Ramos (cell line): ENCODE data around the gene PLS3.
"Not testable (repeated sequence)": the region's sequence is repeated elsewhere in the genome, so short reads cannot be mapped to it uniquely, and the experiment has no call there.

ENCODE experiments used
- in situ Hi-C: fragments of 300-500 bp; cut with MboI; formaldehyde crosslinking; loops from one replicate; pipeline ENCODE4 v1.14.3; 2022; ENCODE audit warnings: low sequenced_read_pairs; ENCODE audit not compliant: unreplicated experiment

PLS3 gene

GRCh38 chrX:115602729-115603389, 41.9 kb downstream of the PLS3 start:
- in situ Hi-C loops: no loop called here

DNA sequence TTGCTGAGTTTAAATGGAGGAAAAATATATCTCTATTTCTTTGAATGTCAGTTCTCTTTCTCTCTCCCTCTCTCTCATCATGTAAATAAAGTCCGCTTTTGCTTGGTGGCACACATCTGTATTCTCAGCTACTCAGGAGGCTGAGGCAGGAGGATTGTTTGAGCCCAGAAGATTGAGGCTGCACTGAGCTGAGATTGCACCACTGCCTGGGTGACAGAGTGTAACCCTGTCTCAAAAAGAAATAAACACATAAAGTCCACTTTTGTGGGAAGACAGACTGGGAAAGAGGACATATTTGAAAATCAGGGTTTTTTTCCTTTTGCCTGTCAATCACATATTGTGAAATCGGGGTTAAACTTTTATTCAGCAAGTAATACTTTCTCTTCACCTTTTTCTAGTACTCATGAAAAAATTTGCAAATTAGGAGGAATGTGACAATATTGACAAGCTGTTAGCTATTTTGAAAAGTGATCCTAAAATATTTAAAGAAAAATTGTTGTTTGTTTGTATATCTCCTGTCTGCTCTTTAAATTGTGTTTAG, 42.6 kb downstream of the PLS3 start:
- in situ Hi-C loops: no loop called here

DNA sequence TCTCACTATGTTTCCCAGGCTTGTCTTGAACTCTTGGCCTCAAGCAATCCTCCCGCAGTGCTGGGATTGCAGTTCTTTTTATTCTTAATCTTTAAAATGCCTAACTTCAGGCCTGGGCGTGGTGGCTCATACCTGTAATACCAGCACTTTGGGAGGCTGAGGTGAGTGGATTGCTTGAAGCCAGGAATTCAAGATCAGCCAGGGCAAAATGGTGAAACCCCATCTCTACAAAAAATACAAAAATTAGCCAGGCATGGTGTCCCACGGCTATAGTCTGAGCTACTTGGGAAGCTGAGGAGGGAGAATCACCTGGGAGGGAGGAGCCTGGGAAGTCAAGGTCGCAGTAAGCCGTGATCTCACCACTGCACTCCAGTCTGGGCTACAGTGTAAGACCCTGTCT, 45.9 kb downstream of the PLS3 start:
- in situ Hi-C loops: no loop called here

- in situ Hi-C loops: no loop called here
These were observed 48.6 kb downstream of the PLS3 start for GRCh38 chrX:115609621-115610020.

GRCh38 chrX:115616943-115617563, 56.1 kb downstream of the PLS3 start:
- in situ Hi-C loops: no loop called here

DNA sequence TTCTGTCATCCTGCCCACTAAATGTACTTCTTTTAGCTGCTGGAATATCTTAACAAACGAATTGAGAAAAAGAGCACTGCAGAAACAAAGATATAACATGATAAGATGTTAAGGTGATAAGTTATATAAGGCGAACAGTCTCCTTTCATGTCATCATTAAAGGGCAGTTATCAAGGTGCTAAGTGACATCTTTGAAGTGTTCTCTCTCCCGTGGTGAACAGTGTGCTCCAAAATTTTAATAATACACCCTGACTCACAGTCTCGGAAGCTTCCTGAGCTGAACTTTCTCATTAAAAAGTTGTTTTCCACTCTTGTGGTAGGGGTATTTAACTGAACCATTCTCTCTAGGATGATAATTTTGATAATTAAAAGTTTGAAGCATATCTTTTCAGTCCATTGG, 61.6 kb downstream of the PLS3 start:
- in situ Hi-C loops: no loop called here

DNA sequence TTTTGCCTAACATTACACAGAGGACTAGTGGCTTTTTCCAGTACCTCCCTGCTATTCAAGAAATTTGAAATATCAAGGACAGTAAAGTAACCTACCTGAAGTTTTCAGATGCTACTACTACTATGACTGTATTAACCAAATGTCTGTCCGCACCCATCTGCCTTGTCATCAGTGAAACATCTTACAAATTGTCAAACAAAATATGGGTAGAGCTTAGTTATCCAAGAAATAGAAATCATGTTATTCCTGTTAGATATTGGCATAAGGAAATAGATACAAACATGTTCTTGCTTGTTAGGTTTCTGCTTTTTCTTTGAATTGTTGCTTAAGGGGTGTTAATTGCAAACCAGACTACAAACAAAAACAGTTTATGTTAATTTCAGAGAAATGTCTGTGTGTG, 63.9 kb downstream of the PLS3 start:
- in situ Hi-C loops: no loop called here

DNA sequence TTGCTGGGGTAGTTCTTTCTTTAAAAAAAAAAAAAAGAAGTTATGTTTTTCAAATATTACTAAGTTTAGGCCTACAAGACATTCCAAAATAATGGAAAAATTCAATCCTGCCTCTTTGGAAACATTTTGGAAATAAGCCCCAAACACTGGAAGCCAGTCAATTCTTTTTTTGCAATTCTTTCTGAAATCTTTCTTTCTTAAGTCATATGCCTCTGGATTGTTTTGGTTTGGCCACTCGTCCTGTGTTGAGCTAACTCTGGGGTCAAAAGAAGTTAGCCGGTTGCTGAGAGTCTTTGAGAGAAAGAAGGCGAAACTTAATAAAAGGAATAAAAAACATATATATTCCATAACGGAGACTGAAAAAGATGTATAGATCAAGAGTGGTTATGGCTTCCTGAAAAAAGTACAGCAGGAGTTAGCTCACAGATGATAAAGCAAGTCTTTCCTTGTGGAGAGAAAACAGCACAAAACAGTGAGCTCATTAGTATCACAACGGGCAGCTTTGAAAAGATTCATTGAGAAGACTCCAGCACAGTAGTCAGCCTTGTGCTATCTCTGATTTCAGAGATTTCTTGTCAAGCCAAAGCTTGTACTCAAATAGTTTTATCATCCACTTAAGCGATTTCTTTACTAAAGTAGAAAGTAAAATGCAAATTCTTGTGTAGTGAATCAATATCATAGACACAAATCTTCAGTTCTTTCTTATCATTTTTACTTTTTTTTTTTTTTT, 64.8 kb downstream of the PLS3 start:
- in situ Hi-C loops: no loop called here

GRCh38 chrX:115630204-115630603, 69.2 kb downstream of the PLS3 start:
- in situ Hi-C loops: no loop called here

GRCh38 chrX:115632455-115632854, 71.5 kb downstream of the PLS3 start:
- in situ Hi-C loops: no loop called here

DNA sequence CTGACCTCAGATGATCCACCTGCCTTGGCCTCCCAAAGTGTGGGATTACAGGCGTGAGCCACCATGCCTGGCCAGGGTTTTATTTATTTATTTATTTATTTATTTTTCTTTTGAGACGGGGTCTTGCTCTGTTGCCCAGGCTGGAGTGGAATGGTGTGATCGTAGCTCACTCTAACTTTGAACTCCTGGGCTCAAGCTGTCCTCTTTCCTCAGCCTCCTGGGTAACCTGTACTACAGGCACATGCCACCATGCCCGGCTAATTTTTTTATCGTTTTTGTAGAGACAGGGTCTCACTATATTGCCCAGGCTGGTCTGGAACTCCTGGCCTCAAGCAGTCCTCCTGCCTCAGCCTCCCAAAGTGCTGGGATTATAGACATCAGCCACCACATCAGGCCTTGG, 72.4 kb downstream of the PLS3 start:
- in situ Hi-C loops: not testable (repeated sequence)

DNA sequence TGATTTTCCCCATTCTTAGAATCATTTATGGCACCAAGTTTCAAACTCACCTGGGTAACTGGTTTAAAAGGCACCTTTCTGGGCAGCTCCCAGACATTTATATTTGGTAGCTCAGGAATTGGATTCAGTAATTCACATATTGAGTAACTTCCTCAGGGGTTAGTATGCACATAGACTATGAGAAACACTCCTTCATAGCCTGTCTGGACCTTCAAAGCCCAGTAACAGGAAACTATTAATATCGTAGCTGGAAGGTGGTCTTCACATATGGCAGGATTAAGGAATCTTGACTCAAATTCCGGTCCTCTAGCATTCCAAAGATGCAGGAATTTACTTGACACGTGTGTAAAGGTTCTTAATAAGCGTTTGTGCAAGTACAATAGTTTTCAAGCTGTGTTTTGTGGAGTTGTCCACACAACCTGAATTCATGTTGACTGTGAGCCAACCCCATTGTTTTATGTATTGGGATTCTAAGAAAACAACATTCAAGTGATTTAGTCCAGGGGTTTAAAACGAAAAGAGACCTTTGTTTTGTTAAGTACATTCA, 78.4 kb downstream of the PLS3 start:
- in situ Hi-C loops: no loop called here

DNA sequence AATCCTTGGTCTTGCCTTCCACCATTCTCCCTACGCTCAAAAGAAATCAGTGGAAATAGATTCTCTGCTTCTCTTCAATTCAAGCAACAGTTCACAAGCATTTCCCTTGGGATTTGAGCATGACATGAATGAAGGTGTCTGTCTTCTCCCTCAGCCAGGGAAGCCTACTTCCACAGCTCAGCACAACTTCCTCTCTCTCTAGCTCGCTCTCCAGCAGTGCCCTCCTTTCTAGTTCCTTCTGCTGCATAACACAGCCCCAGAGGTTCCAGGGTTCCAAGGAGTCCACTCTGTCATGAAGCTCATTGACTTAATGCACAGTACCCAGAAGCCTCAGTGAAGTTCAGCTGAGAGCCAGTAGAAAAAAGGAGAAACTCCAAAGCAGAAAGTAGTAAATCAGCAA, 81.3 kb downstream of the PLS3 start:
- in situ Hi-C loops: no loop called here

GRCh38 chrX:115642895-115643530, 82.0 kb downstream of the PLS3 start:
- in situ Hi-C loops: no loop called here

DNA sequence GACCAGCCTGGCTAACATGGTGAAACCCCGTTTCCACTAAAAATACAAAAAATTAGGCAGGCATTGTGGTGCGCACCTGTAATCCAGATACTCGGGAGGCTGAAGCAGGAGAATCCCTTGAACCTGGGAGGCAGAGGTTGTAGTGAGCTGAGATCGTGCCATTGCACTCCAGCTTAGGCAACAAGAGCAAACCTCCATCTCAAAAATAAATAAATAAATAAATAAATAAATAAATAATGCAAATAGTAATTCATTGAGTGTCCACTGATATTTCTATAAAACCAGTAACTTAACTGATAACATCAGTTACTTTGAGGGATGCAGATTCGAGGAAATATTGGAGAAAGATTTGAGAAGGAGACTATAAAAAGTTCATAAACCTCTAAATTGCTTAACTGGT, 83.4 kb downstream of the PLS3 start:
- in situ Hi-C loops: not testable (repeated sequence)

GRCh38 chrX:115649461-115650063, 88.6 kb downstream of the PLS3 start:
- in situ Hi-C loops: no loop called here

DNA sequence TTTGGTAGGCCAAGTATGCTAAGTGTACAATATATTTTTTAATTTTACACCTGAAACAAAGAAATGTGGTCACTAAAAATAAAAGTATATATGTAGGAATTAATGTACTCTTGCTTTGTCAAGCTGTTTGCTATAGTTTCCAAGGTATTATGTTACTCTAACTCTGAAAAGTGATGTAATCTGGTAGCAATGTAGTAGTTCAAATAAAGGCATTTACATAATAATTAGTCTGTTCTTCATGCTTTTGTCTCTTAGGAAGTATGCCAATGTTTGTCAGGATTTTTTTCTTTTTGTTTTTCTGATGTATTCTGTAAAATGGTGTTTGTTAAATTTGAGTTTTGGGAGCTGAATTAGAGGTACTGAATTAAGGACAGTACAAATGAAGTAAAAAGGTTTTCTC, 89.5 kb downstream of the PLS3 start:
- in situ Hi-C loops: no loop called here

- in situ Hi-C loops: no loop called here
These were observed 89.9 kb downstream of the PLS3 start for GRCh38 chrX:115650916-115651315.

DNA sequence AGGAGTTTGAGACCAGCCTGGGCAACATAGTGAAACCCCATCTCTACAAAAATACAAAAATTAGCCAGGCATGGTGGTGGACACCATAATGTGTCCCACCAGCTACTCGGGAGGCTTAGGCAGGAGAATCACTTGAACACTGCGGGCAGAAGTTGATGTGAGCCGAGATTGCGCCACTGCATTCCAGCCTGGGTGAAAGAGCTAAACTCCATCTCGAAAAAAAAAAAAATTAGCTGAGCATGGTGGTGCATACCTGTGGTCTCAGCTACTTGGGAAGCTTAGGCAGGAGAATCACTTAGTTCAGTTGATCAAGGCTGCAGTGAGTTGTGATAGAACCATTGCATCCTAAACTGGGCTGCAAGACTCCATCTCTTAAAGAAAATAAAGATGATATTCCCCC, 91.2 kb downstream of the PLS3 start:
- in situ Hi-C loops: no loop called here

DNA sequence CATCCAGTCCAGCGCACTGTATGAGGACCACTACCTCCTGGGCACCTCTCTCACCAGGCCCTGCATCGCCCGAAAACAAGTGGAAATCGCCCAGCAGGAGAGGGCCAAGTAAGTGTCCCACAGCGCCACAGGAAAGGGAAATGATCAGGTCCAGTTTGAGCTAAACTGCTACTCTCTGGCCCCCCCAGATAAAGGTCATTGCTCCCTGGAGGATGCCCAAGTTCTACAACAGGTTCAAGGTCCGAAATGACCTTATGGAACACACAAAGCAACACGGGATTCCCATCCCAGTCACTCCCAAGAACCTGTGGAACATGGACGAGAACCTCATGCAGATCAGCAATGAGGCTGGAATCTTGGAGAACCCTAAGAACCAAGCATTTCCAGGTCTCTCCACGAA, 104.1 kb downstream of the PLS3 start:
- in situ Hi-C loops: no loop called here
